Epithelial cell of proximal tubule (primary cell): ENCODE data around the gene SLC44A2. TPM values are rescaled to one million over a fixed set of nuclear protein-coding genes. Genes with fewer than 3 reads are reported as not detected.
"Not testable (repeated sequence)": the region's sequence is repeated elsewhere in the genome, so short reads cannot be mapped to it uniquely, and the experiment has no call there.

Experiments
- DNase-seq: peaks from one replicate; pipeline ENCODE4 v3.0.0-alpha.2; 2011; ENCODE audit warnings: low read depth
- H3K4me3 ChIP-seq: 2 replicates; pipeline ENCODE4 v1.5.1; 2011; ENCODE audit warnings: low read depth, mild to moderate bottlenecking, low read length
- total RNA-seq: library from RNA; depleted of rRNA; stranded (reverse); fragments of >200 nt; gene quantifications from 2 replicates; pipeline ENCODE4 v1.2.3, GENCODE V29; 2015
- TF ChIP-seq, protein P1 (sequence below): conservative IDR thresholded peaks from 2 replicates; pipeline ENCODE4 v1.5.1; 2012; ENCODE audit warnings: low read depth, mild to moderate bottlenecking, low read length

The SLC44A2 gene
- total RNA-seq, 1 donor from 2014 or later: 48.5 TPM

DNA sequence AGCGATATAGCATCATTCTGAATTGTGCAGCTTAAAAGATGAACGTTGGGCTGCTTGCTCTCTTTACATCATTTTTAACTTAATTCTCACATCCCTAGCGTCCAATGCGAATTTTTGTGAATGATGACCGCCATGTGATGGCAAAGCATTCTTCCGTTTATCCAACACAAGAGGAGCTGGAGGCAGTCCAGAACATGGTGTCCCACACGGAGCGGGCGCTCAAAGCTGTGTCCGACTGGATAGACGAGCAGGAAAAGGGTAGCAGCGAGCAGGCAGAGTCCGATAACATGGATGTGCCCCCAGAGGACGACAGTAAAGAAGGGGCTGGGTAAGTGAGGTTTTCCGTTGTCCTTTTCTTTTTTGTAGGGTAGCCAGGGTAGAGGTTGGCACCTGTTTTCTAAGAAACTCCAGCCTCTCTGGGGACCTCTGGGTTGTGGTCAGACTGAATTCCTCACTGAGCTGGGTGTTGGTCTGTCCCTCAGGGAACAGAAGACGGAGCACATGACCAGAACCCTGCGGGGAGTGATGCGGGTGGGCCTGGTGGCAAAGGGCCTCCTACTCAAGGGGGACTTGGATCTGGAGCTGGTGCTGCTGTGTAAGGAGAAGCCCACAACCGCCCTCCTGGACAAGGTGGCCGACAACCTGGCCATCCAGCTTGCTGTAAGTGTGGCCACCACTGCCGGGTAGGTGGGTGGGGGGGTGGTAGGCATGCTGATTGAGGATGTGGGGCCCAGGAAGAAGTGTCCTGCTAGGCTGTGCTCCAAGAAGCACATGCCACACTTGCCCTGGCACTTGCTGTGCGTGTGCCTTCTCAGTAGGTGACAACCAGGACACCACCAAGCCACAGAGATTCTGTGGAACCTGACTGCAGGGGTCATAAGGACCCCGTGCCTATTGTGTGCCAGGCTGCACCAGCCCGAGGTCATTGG, 45.8 kb downstream of the SLC44A2 start:
- TF ChIP-seq, protein P1, sequence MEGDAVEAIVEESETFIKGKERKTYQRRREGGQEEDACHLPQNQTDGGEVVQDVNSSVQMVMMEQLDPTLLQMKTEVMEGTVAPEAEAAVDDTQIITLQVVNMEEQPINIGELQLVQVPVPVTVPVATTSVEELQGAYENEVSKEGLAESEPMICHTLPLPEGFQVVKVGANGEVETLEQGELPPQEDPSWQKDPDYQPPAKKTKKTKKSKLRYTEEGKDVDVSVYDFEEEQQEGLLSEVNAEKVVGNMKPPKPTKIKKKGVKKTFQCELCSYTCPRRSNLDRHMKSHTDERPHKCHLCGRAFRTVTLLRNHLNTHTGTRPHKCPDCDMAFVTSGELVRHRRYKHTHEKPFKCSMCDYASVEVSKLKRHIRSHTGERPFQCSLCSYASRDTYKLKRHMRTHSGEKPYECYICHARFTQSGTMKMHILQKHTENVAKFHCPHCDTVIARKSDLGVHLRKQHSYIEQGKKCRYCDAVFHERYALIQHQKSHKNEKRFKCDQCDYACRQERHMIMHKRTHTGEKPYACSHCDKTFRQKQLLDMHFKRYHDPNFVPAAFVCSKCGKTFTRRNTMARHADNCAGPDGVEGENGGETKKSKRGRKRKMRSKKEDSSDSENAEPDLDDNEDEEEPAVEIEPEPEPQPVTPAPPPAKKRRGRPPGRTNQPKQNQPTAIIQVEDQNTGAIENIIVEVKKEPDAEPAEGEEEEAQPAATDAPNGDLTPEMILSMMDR: no peak

GRCh38 chr19:10671922-10672321, 46.6 kb downstream of the SLC44A2 start:
- not testable (repeated sequence) for H3K4me3 ChIP-seq

More for the DNA sequence above, 45.8 kb downstream of the SLC44A2 start:
- no peak overlapping the region for H3K4me3 ChIP-seq
- DNase-seq: no peak

GRCh38 chr19:10675214-10675613, 49.9 kb downstream of the SLC44A2 start:
- not testable (repeated sequence) for H3K4me3 ChIP-seq, DNase-seq

More at GRCh38 chr19:10671922-10672321, 46.6 kb downstream of the SLC44A2 start:
- DNase-seq: not testable (repeated sequence)

DNA sequence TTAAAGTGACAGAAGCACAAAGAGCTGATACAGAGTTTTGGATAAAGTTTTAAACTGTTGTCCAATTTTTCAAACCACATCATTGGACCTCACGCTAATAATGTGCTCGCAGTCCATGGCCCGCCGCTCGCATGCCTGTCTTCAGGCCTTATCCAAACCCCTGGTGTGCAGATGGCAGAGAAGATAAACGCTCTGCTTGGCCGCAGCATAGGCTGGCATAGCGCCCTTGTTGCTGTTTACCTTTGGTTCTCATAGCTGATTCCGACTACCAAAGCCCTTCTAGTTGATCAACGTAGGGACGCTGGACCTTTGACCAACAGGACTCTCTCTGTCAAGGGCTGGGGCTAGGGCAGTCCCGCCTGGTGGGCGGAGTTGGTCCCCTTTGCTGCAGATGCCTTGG, 52.4 kb downstream of the SLC44A2 start:
- H3K4me3 ChIP-seq: no peak overlapping the region
- TF ChIP-seq, protein P1: no peak
- no peak for DNase-seq

GRCh38 chr19:10678813-10679212, 53.5 kb downstream of the SLC44A2 start:
- TF ChIP-seq, protein P1: no peak
- no peak overlapping the region for H3K4me3 ChIP-seq
- no peak for DNase-seq

GRCh38 chr19:10679743-10680142, 54.4 kb downstream of the SLC44A2 start:
- TF ChIP-seq, protein P1: no peak
- H3K4me3 ChIP-seq: no peak overlapping the region
- DNase-seq: no peak

GRCh38 chr19:10680545-10681135, 55.3 kb downstream of the SLC44A2 start:
- TF ChIP-seq, protein P1: no peak
- no peak overlapping the region for H3K4me3 ChIP-seq
- DNase-seq: no peak

- TF ChIP-seq, protein P1: no peak
- no peak for DNase-seq
- no peak overlapping the region for H3K4me3 ChIP-seq
Observed at GRCh38 chr19:10681658-10682057, 56.3 kb downstream of the SLC44A2 start.
